GM18520 (cell line): Measurements from ENCODE around the gene LRFN2.

ENCODE experiments used
- ATAC-seq: cut with Tn5 transposase; IDR thresholded peaks from one replicate; pipeline ENCODE4 v1.9.1; 2021; ENCODE audit not compliant: unreplicated experiment

The LRFN2 gene

GRCh38 chr6:40386200-40386599, 201.0 kb downstream of the LRFN2 start:
- ATAC-seq, result no peak

- no peak for ATAC-seq
Measured at GRCh38 chr6:40383348-40384115, 203.6 kb downstream of the LRFN2 start.

- no peak for ATAC-seq
Measured at GRCh38 chr6:40380271-40380670, 206.9 kb downstream of the LRFN2 start.

- ATAC-seq, result no peak
Measured at GRCh38 chr6:40379811-40380210, 207.4 kb downstream of the LRFN2 start.

- no peak for ATAC-seq
Measured at GRCh38 chr6:40378725-40379074, 208.5 kb downstream of the LRFN2 start.

- no peak for ATAC-seq
Measured at GRCh38 chr6:40378071-40378724, 209.0 kb downstream of the LRFN2 start.

GRCh38 chr6:40377173-40377806, 209.9 kb downstream of the LRFN2 start:
- no peak for ATAC-seq

GRCh38 chr6:40376113-40376650, 211.0 kb downstream of the LRFN2 start:
- ATAC-seq, result no peak

- ATAC-seq, result no peak
Measured at GRCh38 chr6:40373267-40373666, 213.9 kb downstream of the LRFN2 start.

GRCh38 chr6:40371621-40372020, 215.5 kb downstream of the LRFN2 start:
- ATAC-seq, result no peak

- ATAC-seq, result no peak
Measured at GRCh38 chr6:40371095-40371494, 216.1 kb downstream of the LRFN2 start.

GRCh38 chr6:40369891-40370290, 217.3 kb downstream of the LRFN2 start:
- ATAC-seq, result no peak

- ATAC-seq, result no peak
Measured at GRCh38 chr6:40369042-40369441, 218.1 kb downstream of the LRFN2 start.

GRCh38 chr6:40362859-40363258, 224.3 kb downstream of the LRFN2 start:
- ATAC-seq, result no peak

- no peak for ATAC-seq
Measured at GRCh38 chr6:40359808-40360207, 227.4 kb downstream of the LRFN2 start.

GRCh38 chr6:40358473-40359460, 228.4 kb downstream of the LRFN2 start:
- ATAC-seq, result no peak

GRCh38 chr6:40356242-40356910, 230.8 kb downstream of the LRFN2 start:
- ATAC-seq, result no peak

- ATAC-seq, result no peak
Measured at GRCh38 chr6:40355532-40355931, 231.6 kb downstream of the LRFN2 start.

GRCh38 chr6:40355066-40355465, 232.1 kb downstream of the LRFN2 start:
- ATAC-seq, result no peak

GRCh38 chr6:40353967-40354452, 233.2 kb downstream of the LRFN2 start:
- ATAC-seq, result no peak
